ENCODE results near the gene TCF20.
A peak's percentile ranks its signal among the peaks of the same experiment; 100 is the strongest.

The TCF20 gene

GRCh38 chr22:42297778-42298177, 27.3 kb upstream of the TCF20 start:
- peak; percentile 37 for DNase-seq (ENCODE audit: low read depth)
- no peak overlapping the region for H3K4me3 ChIP-seq (ENCODE audit: low read depth, low read length)
- TF ChIP-seq MYC (IDR thresholded peaks at IDR 0.05; ENCODE audit: low read depth, low read length): no peak
- no peak for TF ChIP-seq CTCF (IDR thresholded peaks at IDR 0.05; ENCODE audit: low read depth, low read length)
- no peak for TF ChIP-seq POLR2A (IDR thresholded peaks at IDR 0.05; ENCODE audit: extremely low read depth, insufficient read length)
- TF ChIP-seq MAX (IDR thresholded peaks at IDR 0.05; ENCODE audit: low read depth, low read length): no peak

DNA sequence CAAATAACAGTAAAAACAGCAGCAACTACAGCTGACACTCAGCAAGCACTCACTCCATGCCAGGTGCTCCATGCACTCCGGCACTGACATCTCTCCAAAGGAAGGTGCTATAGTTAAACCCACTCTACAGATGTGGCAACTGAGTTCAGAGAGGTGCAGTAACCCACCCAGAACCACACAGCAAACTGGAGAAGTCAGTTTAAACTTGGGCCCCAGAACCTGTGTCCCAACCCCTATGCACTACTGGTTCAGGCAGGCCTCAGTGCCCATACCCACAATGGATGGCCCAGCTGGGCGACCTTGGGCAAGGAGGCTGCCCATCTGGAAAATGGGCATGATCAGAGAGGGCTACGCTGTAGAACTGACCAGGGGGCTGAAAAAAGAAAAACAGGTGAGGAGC, 26.4 kb upstream of the TCF20 start:
- no peak overlapping the region for H3K4me3 ChIP-seq (ENCODE audit: low read depth, low read length)
- no peak for DNase-seq (ENCODE audit: low read depth)
- no peak for TF ChIP-seq MAX (IDR thresholded peaks at IDR 0.05; ENCODE audit: low read depth, low read length)
- TF ChIP-seq MYC (IDR thresholded peaks at IDR 0.05; ENCODE audit: low read depth, low read length): no peak
- TF ChIP-seq CTCF (IDR thresholded peaks at IDR 0.05; ENCODE audit: low read depth, low read length): no peak
- no peak for TF ChIP-seq POLR2A (IDR thresholded peaks at IDR 0.05; ENCODE audit: extremely low read depth, insufficient read length)

- TF ChIP-seq CTCF (IDR thresholded peaks at IDR 0.05; ENCODE audit: low read depth, low read length) (no peak), POLR2A (IDR thresholded peaks at IDR 0.05; ENCODE audit: extremely low read depth, insufficient read length) (no peak), MAX (IDR thresholded peaks at IDR 0.05; ENCODE audit: low read depth, low read length) (no peak), MYC (IDR thresholded peaks at IDR 0.05; ENCODE audit: low read depth, low read length) (no peak)
- H3K4me3 ChIP-seq (ENCODE audit: low read depth, low read length): no peak overlapping the region
- no peak for DNase-seq (ENCODE audit: low read depth)
Observed at GRCh38 chr22:42296381-42296853, 26.0 kb upstream of the TCF20 start.

DNA sequence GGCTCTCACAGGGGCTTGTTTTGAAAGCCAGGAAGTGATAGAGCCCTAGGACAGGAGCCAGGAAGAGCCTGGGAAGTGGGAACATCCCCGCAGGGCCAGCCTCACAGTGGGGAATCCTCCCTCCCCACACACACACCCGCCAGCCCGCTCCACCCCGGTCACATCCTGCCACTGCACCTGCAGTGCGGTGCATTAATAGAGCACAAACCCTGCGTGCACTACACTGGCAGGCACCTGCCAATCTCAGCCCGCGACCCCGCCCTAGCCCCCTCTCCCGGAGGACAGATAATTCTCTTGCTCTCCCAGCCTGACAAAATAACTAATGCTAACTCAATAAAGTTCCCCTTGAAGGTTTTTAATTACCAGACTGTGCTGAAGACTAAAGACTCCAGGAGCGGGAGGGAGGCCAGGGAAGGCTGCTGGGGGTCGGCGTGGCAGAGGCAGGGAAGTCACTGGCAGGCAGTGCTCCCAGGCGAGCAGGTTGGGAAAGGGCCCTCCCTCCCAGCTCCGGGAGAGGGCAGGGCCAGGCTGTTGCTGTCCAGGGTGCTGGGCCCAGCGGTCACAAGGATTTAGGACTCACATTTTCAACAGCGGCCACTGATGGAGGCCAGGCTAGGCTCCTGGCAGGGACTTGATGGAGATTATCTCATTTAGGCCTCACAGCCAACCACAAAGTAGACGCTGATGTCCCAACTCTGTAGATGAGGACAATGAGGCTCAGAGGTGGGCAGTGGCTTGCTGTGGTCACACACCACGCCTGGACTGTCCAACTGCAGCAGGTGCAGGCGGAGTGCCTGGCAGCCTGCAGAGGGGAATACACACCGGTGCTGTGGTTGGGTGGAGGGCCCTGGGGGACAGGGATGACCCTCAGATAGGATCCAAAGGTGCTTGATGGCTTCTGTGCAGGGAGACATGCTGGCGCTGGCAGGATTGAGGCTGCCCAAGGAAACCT, 23.9 kb upstream of the TCF20 start:
- peak; percentile 39 for DNase-seq (ENCODE audit: low read depth)
- TF ChIP-seq CTCF (IDR thresholded peaks at IDR 0.05; ENCODE audit: low read depth, low read length) (no peak), POLR2A (IDR thresholded peaks at IDR 0.05; ENCODE audit: extremely low read depth, insufficient read length) (no peak), MAX (IDR thresholded peaks at IDR 0.05; ENCODE audit: low read depth, low read length) (no peak), MYC (IDR thresholded peaks at IDR 0.05; ENCODE audit: low read depth, low read length) (no peak)
- no peak overlapping the region for H3K4me3 ChIP-seq (ENCODE audit: low read depth, low read length)

DNA sequence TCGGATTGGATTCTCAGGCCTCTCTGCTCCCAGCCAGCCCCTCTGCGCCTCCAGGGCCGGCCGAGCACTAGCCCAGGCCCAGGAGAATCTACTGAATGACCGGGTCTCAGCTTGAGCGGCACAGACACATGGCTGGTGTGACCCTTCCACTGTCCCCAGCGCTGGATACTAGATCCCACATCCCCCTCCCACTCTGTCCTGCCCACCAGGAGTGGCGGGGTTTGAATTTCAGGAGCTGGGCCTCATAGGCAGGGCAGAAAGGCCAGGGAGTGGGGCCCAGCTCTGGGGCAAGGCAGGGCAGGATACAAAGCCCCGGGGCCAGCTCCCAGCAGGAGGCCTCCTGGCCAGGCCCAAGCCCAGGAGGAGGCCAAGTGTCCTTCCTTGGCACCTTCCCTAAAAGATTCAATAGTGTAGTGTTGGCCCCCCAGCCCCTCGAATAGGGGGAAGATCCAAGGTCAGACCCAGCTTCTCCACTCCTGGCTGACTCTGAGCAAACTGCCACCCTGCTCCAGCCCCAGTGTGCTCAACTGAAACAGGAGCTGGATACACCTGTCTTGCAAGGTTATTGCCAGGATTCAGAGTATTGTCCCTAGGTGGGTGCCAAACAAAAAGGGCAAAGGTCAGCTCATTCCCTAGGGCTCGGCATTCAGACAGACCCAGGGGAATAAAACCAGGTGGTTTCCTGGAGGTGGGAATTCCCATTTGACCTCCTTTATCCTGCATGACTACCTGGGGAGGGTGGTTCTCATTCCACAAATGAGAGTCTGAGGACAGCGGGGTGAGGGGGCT, 22.5 kb upstream of the TCF20 start:
- TF ChIP-seq MYC (IDR thresholded peaks at IDR 0.05; ENCODE audit: low read depth, low read length): no peak
- H3K4me3 ChIP-seq (ENCODE audit: low read depth, low read length): no peak overlapping the region
- DNase-seq (ENCODE audit: low read depth): no peak

DNA sequence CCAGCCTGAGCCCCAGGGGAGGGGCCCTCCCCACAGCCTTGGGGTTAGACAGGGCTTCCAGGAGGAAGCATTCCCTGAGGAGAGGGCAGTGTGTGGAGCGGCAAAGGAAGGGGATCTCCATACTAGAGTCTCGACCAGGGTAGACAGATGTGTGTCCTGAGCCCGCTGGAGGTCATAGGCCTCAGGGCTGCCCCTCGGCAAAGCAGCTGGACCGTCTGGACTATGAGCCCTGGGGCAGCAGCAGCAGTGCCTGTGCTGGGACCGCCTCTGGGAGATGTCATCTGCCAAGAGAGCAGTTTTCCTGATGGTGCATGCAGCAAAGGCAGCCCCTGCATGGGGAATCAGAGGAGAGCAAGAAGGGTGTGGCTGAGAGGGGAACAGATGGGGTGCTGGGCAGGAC, 20.8 kb upstream of the TCF20 start:
- TF ChIP-seq POLR2A (IDR thresholded peaks at IDR 0.05; ENCODE audit: extremely low read depth, insufficient read length) (no peak), MAX (IDR thresholded peaks at IDR 0.05; ENCODE audit: low read depth, low read length) (no peak), CTCF (IDR thresholded peaks at IDR 0.05; ENCODE audit: low read depth, low read length) (no peak), MYC (IDR thresholded peaks at IDR 0.05; ENCODE audit: low read depth, low read length) (no peak)
- no peak for DNase-seq (ENCODE audit: low read depth)
- no peak overlapping the region for H3K4me3 ChIP-seq (ENCODE audit: low read depth, low read length)
